Neural cell (in vitro differentiated cells): Measurements from ENCODE around the gene ANKFN1. TPM values are rescaled to one million over a fixed set of nuclear protein-coding genes. Genes with fewer than 3 reads are reported as not detected.

Source experiments
- H2AFZ ChIP-seq: fragments of 200-600, 300-800 bp; sonication (generic), shearing (Covaris generic); 2 replicates; pipeline ENCODE4 v1.6.0; 2014; ENCODE audit warnings: low read depth, mild to moderate bottlenecking, antibody characterized with exemption, low read length, moderate library complexity
- H3F3A ChIP-seq: fragments of 200-600 bp; shearing (Covaris generic); 2 replicates; pipeline ENCODE4 v1.6.1; 2016; ENCODE audit warnings: mild to moderate bottlenecking, moderate library complexity, mixed read lengths, antibody characterized with exemption, low read length; ENCODE audit not compliant: insufficient read depth, poor library complexity, severe bottlenecking
- H3K27ac ChIP-seq: fragments of 200-600, 300-800 bp; sonication (generic), shearing (Covaris generic); 2 replicates; pipeline ENCODE4 v1.5.1; 2014; ENCODE audit warnings: mild to moderate bottlenecking, low read length, moderate library complexity
- H3K27me3 ChIP-seq: fragments of 300-800, 200-600 bp; sonication (generic), shearing (Covaris generic); 2 replicates; pipeline ENCODE4 v1.6.0; 2014; ENCODE audit warnings: mild to moderate bottlenecking, low read depth, low read length, moderate library complexity; ENCODE audit not compliant: insufficient read depth
- H3K36me3 ChIP-seq: fragments of 300-800, 200-600 bp; sonication (generic), shearing (Covaris generic); 2 replicates; pipeline ENCODE4 v1.5.1; 2014; ENCODE audit warnings: mild to moderate bottlenecking, antibody characterized with exemption, low read length, moderate library complexity; ENCODE audit not compliant: insufficient read depth
- H3K4me2 ChIP-seq: fragments of 300-800, 200-600 bp; sonication (generic), shearing (Covaris generic); 2 replicates; pipeline ENCODE4 v1.6.0; 2014; ENCODE audit warnings: mild to moderate bottlenecking, low read length
- H3K4me3 ChIP-seq: fragments of 300-800, 200-600 bp; sonication (generic), shearing (Covaris generic); 2 replicates; pipeline ENCODE4 v1.5.1; 2014; ENCODE audit warnings: mild to moderate bottlenecking, low read length, moderate library complexity
- H3K79me2 ChIP-seq: fragments of 200-600 bp; shearing (Covaris generic); replicated peaks from 2 replicates; pipeline ENCODE4 v1.6.0; 2014; ENCODE audit warnings: mild to moderate bottlenecking, low read length, moderate library complexity; ENCODE audit not compliant: insufficient read depth
- H3K9ac ChIP-seq: fragments of 300-800, 200-600 bp; sonication (generic), shearing (Covaris generic); 2 replicates; pipeline ENCODE4 v1.6.1; 2016; ENCODE audit warnings: mild to moderate bottlenecking, low read length, mixed read lengths
- H3K9me2 ChIP-seq: fragments of 200-600 bp; shearing (Covaris generic); 2 replicates; pipeline ENCODE4 v1.6.1; 2016; ENCODE audit warnings: mild to moderate bottlenecking, low read length, mixed read lengths; ENCODE audit not compliant: insufficient read depth
- H3K9me3 ChIP-seq: fragments of 200-600, 300-800 bp; sonication (generic), shearing (Covaris generic); 2 replicates; pipeline ENCODE4 v1.6.1; 2016; ENCODE audit warnings: mild to moderate bottlenecking, mixed run types, low read length, moderate library complexity, mixed read lengths
- H4K20me1 ChIP-seq: fragments of 200-600 bp; shearing (Covaris generic); 2 replicates; pipeline ENCODE4 v1.6.1; 2016; ENCODE audit warnings: mild to moderate bottlenecking, mixed run types; ENCODE audit not compliant: insufficient read depth
- CTCF ChIP-seq: fragments of 450-650 bp; IDR thresholded peaks from 2 replicates; pipeline ENCODE4 v1.5.1; 2014; ENCODE audit warnings: antibody characterized with exemption, mild to moderate bottlenecking, moderate library complexity; ENCODE audit not compliant: poor library complexity, severe bottlenecking
- EP300 ChIP-seq: fragments of 450-650 bp; conservative IDR thresholded peaks from 2 replicates; pipeline ENCODE4 v1.6.1; 2014; ENCODE audit warnings: antibody characterized with exemption, mild to moderate bottlenecking, moderate library complexity; ENCODE audit not compliant: poor library complexity, severe bottlenecking
- EZH2 ChIP-seq: fragments of 200-600, 300-800 bp; shearing (Covaris generic), sonication (generic); IDR thresholded peaks from 2 replicates; pipeline ENCODE4 v1.6.1; 2014; ENCODE audit warnings: antibody characterized with exemption, low read length, borderline replicate concordance, mild to moderate bottlenecking; ENCODE audit not compliant: insufficient read depth, poor library complexity, severe bottlenecking
- MXI1 ChIP-seq: fragments of 450-650 bp; conservative IDR thresholded peaks from 2 replicates; pipeline ENCODE4 v1.6.1; 2014; ENCODE audit warnings: antibody characterized with exemption, mild to moderate bottlenecking; ENCODE audit not compliant: poor library complexity, severe bottlenecking
- POLR2AphosphoS5 ChIP-seq: IDR thresholded peaks from 2 replicates; pipeline ENCODE4 v1.6.1; 2012
- RAD21 ChIP-seq: fragments of 450-650 bp; conservative IDR thresholded peaks from 2 replicates; pipeline ENCODE4 v1.6.1; 2014; ENCODE audit warnings: antibody characterized with exemption, mild to moderate bottlenecking, moderate library complexity
- REST ChIP-seq: IDR thresholded peaks from 2 replicates; pipeline ENCODE4 v1.6.1; 2012; ENCODE audit warnings: borderline replicate concordance
- SMC3 ChIP-seq: fragments of 450-650 bp; conservative IDR thresholded peaks from 2 replicates; pipeline ENCODE4 v1.6.1; 2014; ENCODE audit warnings: antibody characterized with exemption, mild to moderate bottlenecking, moderate library complexity; ENCODE audit not compliant: poor library complexity
- TAF1 ChIP-seq: IDR thresholded peaks from 2 replicates; pipeline ENCODE4 v1.6.1; 2012; ENCODE audit warnings: low read depth
- polyA plus RNA-seq: library from polyadenylated mRNA; depleted of rRNA; stranded (reverse); fragments of >200 nt; gene quantifications from 2 replicates; pipeline ENCODE4 v1.2.3, GENCODE V29; 2014

Gene ANKFN1
- polyA plus RNA-seq, 1 donor from 2014 or later, result 0.14 TPM

GRCh38 chr17:56175299-56175955 is 22.2 kb downstream of the ANKFN1 start:
- H3K27me3 ChIP-seq, result no peaks in the 10 kb centered on the region
- H2AFZ ChIP-seq, result no peak overlapping the region
- H3K36me3 ChIP-seq, result no peaks in the 10 kb centered on the region
- no peak overlapping the region for H3K9ac ChIP-seq
- no peak overlapping the region for H3K27ac ChIP-seq
- H3K9me2 ChIP-seq, result no peaks in the 10 kb centered on the region
- H3K9me3 ChIP-seq, result no peaks in the 10 kb centered on the region
- no peaks in the 10 kb centered on the region for H3K79me2 ChIP-seq
- H3K4me3 ChIP-seq, result no peak overlapping the region
- H3F3A ChIP-seq, result no peaks in the 10 kb centered on the region
- no peaks in the 10 kb centered on the region for H4K20me1 ChIP-seq
- TF ChIP-seq REST (no peak), SMC3 (no peak), EZH2 (no peak)
- no peak overlapping the region for H3K4me2 ChIP-seq

- H3K27me3 ChIP-seq, result no peaks in the 10 kb centered on the region
- no peak overlapping the region for H3K27ac ChIP-seq
- no peak overlapping the region for H2AFZ ChIP-seq
- H3K4me3 ChIP-seq, result no peak overlapping the region
- H3F3A ChIP-seq, result no peaks in the 10 kb centered on the region
- H3K79me2 ChIP-seq, result no peaks in the 10 kb centered on the region
- no peak for TF ChIP-seq SMC3
- no peak for TF ChIP-seq CTCF
- no peak for TF ChIP-seq POLR2AphosphoS5
- no peak for TF ChIP-seq RAD21
- TF ChIP-seq REST, result no peak
- TF ChIP-seq EP300, result no peak
- no peak for TF ChIP-seq MXI1
- TF ChIP-seq TAF1, result no peak
- TF ChIP-seq EZH2, result no peak
- H3K4me2 ChIP-seq, result no peak overlapping the region
- H3K36me3 ChIP-seq, result no peaks in the 10 kb centered on the region
- H3K9me3 ChIP-seq, result no peaks in the 10 kb centered on the region
- H3K9ac ChIP-seq, result no peak overlapping the region
- no peaks in the 10 kb centered on the region for H3K9me2 ChIP-seq
- H4K20me1 ChIP-seq, result no peaks in the 10 kb centered on the region
Observed at GRCh38 chr17:56176091-56176490, 22.8 kb downstream of the ANKFN1 start.
